Endodermal cell (in vitro differentiated cells): ENCODE data around the gene GET4. TPM values are rescaled to one million over a fixed set of nuclear protein-coding genes. Genes with fewer than 3 reads are reported as not detected.
A peak's percentile ranks its signal among the peaks of the same experiment; 100 is the strongest.

Experiments
- DNase-seq: peaks from one replicate; pipeline ENCODE4 v3.0.0-alpha.2; 2017
- H3K27ac ChIP-seq: 2 replicates; pipeline ENCODE4 v1.5.1; 2013; ENCODE audit warnings: mild to moderate bottlenecking, low read depth, low read length, moderate library complexity
- H3K27me3 ChIP-seq: 2 replicates; pipeline ENCODE4 v1.6.1; 2013; ENCODE audit warnings: mild to moderate bottlenecking, low read length, moderate library complexity; ENCODE audit not compliant: insufficient read depth, control insufficient read depth, poor library complexity, severe bottlenecking
- H3K36me3 ChIP-seq: 2 replicates; pipeline ENCODE4 v1.7.0; 2013; ENCODE audit warnings: mild to moderate bottlenecking, low read length, moderate library complexity; ENCODE audit not compliant: control insufficient read depth, insufficient read depth
- H3K4me1 ChIP-seq: one replicate; pipeline ENCODE4 v1.7.0; 2013; ENCODE audit warnings: low read length; ENCODE audit not compliant: control insufficient read depth, insufficient read depth
- H3K4me3 ChIP-seq: 2 replicates; pipeline ENCODE4 v1.5.1; 2013; ENCODE audit warnings: mild to moderate bottlenecking, low read length, moderate library complexity
- H3K9ac ChIP-seq: 2 replicates; pipeline ENCODE4 v1.6.1; 2013; ENCODE audit warnings: mild to moderate bottlenecking, low read length, moderate library complexity; ENCODE audit not compliant: poor library complexity, severe bottlenecking; ENCODE audit errors: extremely low read depth
- H3K9me3 ChIP-seq: 2 replicates; pipeline ENCODE4 v1.6.1; 2013; ENCODE audit warnings: mild to moderate bottlenecking, low read length, moderate library complexity; ENCODE audit not compliant: control insufficient read depth
- H3K27ac Mint-ChIP-seq: 2 replicates; pipeline ENCODE4 v1.8.0; 2020; ENCODE audit warnings: mixed read lengths
- H3K27me3 Mint-ChIP-seq: 2 replicates; pipeline ENCODE4 v1.8.0; 2021; ENCODE audit warnings: mild to moderate bottlenecking, mixed read lengths; ENCODE audit not compliant: insufficient read depth
- H3K36me3 Mint-ChIP-seq: 2 replicates; pipeline ENCODE4 v1.8.0; 2020; ENCODE audit warnings: low read depth, mixed read lengths
- H3K4me1 Mint-ChIP-seq: 2 replicates; pipeline ENCODE4 v1.8.0; 2020; ENCODE audit warnings: mixed read lengths
- H3K4me3 Mint-ChIP-seq: 2 replicates; pipeline ENCODE4 v1.8.0; 2020; ENCODE audit warnings: mild to moderate bottlenecking, moderate library complexity, mixed read lengths
- H3K9me3 Mint-ChIP-seq: 2 replicates; pipeline ENCODE4 v1.8.0; 2020; ENCODE audit warnings: mild to moderate bottlenecking, mixed read lengths
- CTCF ChIP-seq: fragments of 200-600 bp; sonication (generic); conservative IDR thresholded peaks from 2 replicates; pipeline ENCODE4 v1.5.0; 2021; ENCODE audit warnings: antibody characterized with exemption, mild to moderate bottlenecking
- WGBS, 2 experiments: methylation state at CpG; one replicate each; pipeline versions ENCODE4 v1.1.5 to v1.1.7; 2013; ENCODE audit warnings: missing lambda C conversion rate in 2 of 2, mixed read lengths in 1 of 2; ENCODE audit not compliant: insufficient coverage in 1 of 2, insufficient read length in 1 of 2; 5-methylcytosine and 5-hydroxymethylcytosine counted together
- total RNA-seq, 2 donors: library from RNA; stranded (reverse); fragmentation: NEBNext Ultra II Directional in 1 of 2; extraction: Animal tissue kit (Norgen Biotek cat#: 25700) in 1 of 2; gene quantifications; 2 replicates in 1 of 2; 3 replicates in 1 of 2; pipeline ENCODE4 v1.2.1, GENCODE V29; 2021

GET4 gene
- total RNA-seq, 2 donors from 2014 or later: 73.3 to 84.3 TPM

DNA sequence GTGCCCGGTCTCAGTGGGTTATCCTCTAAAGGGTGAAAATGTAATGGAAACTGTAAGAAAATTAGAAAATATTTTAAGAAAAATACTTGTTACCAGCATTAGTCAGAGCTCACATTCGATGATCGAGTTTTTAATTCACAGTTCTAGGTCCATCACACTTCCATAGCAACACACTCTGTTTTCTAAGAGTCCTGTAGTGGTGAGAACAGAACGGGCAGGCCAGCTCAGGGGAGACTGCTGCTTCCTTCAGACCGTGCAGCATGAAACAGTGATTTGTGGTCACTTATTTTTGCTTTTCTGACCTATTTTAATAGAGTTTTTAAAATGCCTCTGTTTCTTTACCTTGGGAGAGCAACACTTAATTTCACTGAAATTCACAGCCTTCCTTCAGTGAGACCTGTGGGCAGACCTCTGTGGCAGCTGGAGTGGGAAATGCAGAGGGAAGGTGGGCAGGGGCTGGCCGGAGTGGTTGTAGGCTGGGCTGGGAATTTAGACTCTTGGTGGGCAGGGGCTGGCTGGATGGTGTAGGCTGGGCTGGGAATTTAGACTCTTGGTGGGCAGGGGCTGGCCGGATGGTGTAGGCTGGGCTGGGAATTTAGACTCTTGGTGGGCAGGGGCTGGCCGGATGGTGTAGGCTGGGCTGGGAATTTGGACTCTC, 42.6 kb upstream of the GET4 start:
- Histone ChIP-seq H3K9ac (no peak overlapping the region), H3K27ac (peak overlapping the region; percentile 32)
- peaks cover 24% of the 10 kb centered on the region for H3K4me1 Mint-ChIP-seq

DNA sequence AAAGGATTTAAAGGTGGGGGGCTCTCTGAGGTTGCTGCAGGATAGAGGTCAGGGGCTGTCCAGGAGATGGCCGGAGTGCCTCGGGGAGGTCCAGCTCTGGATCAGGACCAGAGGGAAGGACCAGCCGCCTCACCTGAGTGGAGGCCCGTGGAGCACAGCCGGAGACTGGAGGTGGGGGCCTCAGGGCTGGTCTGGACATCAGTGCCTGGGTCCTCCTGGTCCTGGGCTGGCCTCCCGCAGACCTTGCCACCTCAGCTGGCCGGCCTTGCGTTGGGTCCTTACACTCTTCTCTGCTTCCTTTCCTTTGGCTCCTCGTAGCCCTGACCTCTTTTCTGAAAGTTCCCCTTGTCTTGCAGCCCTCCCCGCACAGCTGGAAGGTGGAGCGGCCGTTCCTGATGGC, 42.1 kb upstream of the GET4 start:
- Mint-ChIP-seq H3K27ac (peak overlapping the region; percentile 81), H3K4me1 (peaks cover 24% of the 10 kb centered on the region), H3K4me3 (no peak overlapping the region), H3K27me3 (no peaks in the 10 kb centered on the region), H3K36me3 (peaks cover 39% of the 10 kb centered on the region), H3K9me3 (no peaks in the 10 kb centered on the region)
- Histone ChIP-seq H3K27ac (no peak overlapping the region), H3K9ac (no peak overlapping the region), H3K9me3 (no peaks in the 10 kb centered on the region), H3K27me3 (no peaks in the 10 kb centered on the region), H3K4me3 (no peak overlapping the region), H3K4me1 (no peaks in the 10 kb centered on the region), H3K36me3 (peaks cover 33% of the 10 kb centered on the region)
- no peak for DNase-seq
- 93 to 96% methylated on average over 10 to 12 of the region's 12 CpGs for WGBS, 2 experiments
- TF ChIP-seq CTCF: no peak

More for the DNA sequence above, 42.6 kb upstream of the GET4 start:
- WGBS, 2 experiments: 90 to 92% methylated on average over 7 to 8 of the region's 8 CpGs
- no peak for TF ChIP-seq CTCF
- no peak overlapping the region for H3K27ac Mint-ChIP-seq
- peaks cover 28% of the 10 kb centered on the region for H3K36me3 ChIP-seq
- no peaks in the 10 kb centered on the region for H3K9me3 Mint-ChIP-seq
- peaks cover 39% of the 10 kb centered on the region for H3K36me3 Mint-ChIP-seq
- DNase-seq: no peak
- H3K27me3 ChIP-seq: no peaks in the 10 kb centered on the region
- no peak overlapping the region for H3K4me3 Mint-ChIP-seq
- no peaks in the 10 kb centered on the region for H3K27me3 Mint-ChIP-seq
- no peaks in the 10 kb centered on the region for H3K4me1 ChIP-seq
- H3K9me3 ChIP-seq: no peaks in the 10 kb centered on the region
- no peak overlapping the region for H3K4me3 ChIP-seq

GRCh38 chr7:835021-835420, 41.3 kb upstream of the GET4 start:
- no peaks in the 10 kb centered on the region for H3K9me3 ChIP-seq
- Mint-ChIP-seq H3K4me3 (no peak overlapping the region), H3K9me3 (no peaks in the 10 kb centered on the region), H3K27ac (no peak overlapping the region), H3K4me1 (peaks cover 23% of the 10 kb centered on the region), H3K36me3 (peaks cover 45% of the 10 kb centered on the region), H3K27me3 (no peaks in the 10 kb centered on the region)
- peaks cover 41% of the 10 kb centered on the region for H3K36me3 ChIP-seq
- H3K4me1 ChIP-seq: no peaks in the 10 kb centered on the region
- 95% methylated on average over 10 to 12 of the region's 12 CpGs for WGBS, 2 experiments
- H3K27me3 ChIP-seq: no peaks in the 10 kb centered on the region
- H3K9ac ChIP-seq: no peak overlapping the region
- TF ChIP-seq CTCF: no peak
- H3K4me3 ChIP-seq: no peak overlapping the region
- H3K27ac ChIP-seq: peak overlapping the region; percentile 44
- no peak for DNase-seq
